Spleen (tissue), 11 donors: Measurements from ENCODE around the gene NUB1. TPM values are rescaled to one million over a fixed set of nuclear protein-coding genes. Genes with fewer than 3 reads are reported as not detected.

Source experiments
- DNase-seq: peaks from one replicate; pipeline ENCODE4 v3.0.0-alpha.2; 2020
- H3K27ac ChIP-seq, 8 donors: fragments of 200-600 bp; sonication (generic) in 7 of 8; 1 replicate in 4 of 8; 2 replicates in 4 of 8; pipeline versions ENCODE4 v1.5.0 to v1.8.0; 2016 to 2021; ENCODE audit warnings: inconsistent platforms in 4 of 8, mild to moderate bottlenecking in 4 of 8, moderate library complexity in 1 of 8
- H3K27me3 ChIP-seq, 7 donors: fragments of 200-600 bp; sonication (generic) in 6 of 7; replicated peaks in 1 of 7; 1 replicate in 4 of 7; 2 replicates in 3 of 7; pipeline versions ENCODE4 v1.5.0 to v1.8.0; 2016 to 2021; ENCODE audit warnings: inconsistent platforms in 3 of 7, mild to moderate bottlenecking in 1 of 7
- H3K36me3 ChIP-seq, 6 donors: fragments of 200-600 bp; sonication (generic) in 5 of 6; 1 replicate in 4 of 6; 2 replicates in 2 of 6; pipeline versions ENCODE4 v1.5.0 to v1.8.0; 2016 to 2021; ENCODE audit warnings: inconsistent platforms in 2 of 6
- H3K4me1 ChIP-seq, 6 donors: fragments of 200-600 bp; sonication (generic) in 5 of 6; 1 replicate in 3 of 6; 2 replicates in 3 of 6; pipeline versions ENCODE4 v1.5.0 to v1.8.0; 2016 to 2021; ENCODE audit warnings: inconsistent platforms in 3 of 6
- H3K4me3 ChIP-seq, 8 donors: fragments of 200-600 bp; sonication (generic) in 7 of 8; 1 replicate in 4 of 8; 2 replicates in 4 of 8; pipeline versions ENCODE4 v1.5.0 to v1.8.0; 2016 to 2021; ENCODE audit warnings: inconsistent platforms in 4 of 8, mild to moderate bottlenecking in 4 of 8, moderate library complexity in 2 of 8
- H3K9me3 ChIP-seq, 8 donors: fragments of 200-600 bp; sonication (generic) in 7 of 8; 1 replicate in 4 of 8; 2 replicates in 4 of 8; pipeline versions ENCODE4 v1.5.0 to v1.8.0; 2016 to 2021; ENCODE audit warnings: inconsistent platforms in 4 of 8
- POLR2A ChIP-seq, 3 donors: fragments of 450-650 bp; IDR thresholded peaks; one replicate each; pipeline ENCODE4 v1.5.1; 2017; ENCODE audit warnings: antibody characterized with exemption in 3 of 3, mild to moderate bottlenecking in 1 of 3
- POLR2AphosphoS5 ChIP-seq, 3 donors: sonication (generic); formaldehyde crosslinking; IDR thresholded peaks; one replicate each; pipeline ENCODE4 v1.5.1; 2017; ENCODE audit warnings: antibody characterized with exemption in 3 of 3
- WGBS, 5 donors: extraction: QIAGEN DNeasy Blood & Tissue Kit in 3 of 5; methylation state at CpG; one replicate each; pipeline versions ENCODE4 v1.1.5 to v1.1.7; 2013 to 2018; 5-methylcytosine and 5-hydroxymethylcytosine counted together
- intact Hi-C: fragments of 100-400 bp; cut with DNase I; formaldehyde crosslinking; loops from one replicate; pipeline ENCODE4 v1.15.0; 2023; ENCODE audit warnings: low total_unique reads
- polyA plus RNA-seq, 3 donors: library from polyadenylated mRNA; stranded (reverse); fragments of 200-250 nt; gene quantifications; one replicate each; pipeline ENCODE4 v1.2.1, GENCODE V29; 2013
- total RNA-seq, 7 donors: library from RNA; depleted of rRNA in 3 of 7; stranded (reverse); fragments of >200 nt in 3 of 7; fragmentation: NEBNext Ultra II Directional in 4 of 7; extraction: Animal tissue kit (Norgen Biotek cat#: 25700) in 4 of 7; gene quantifications; one replicate each; pipeline versions ENCODE4 v1.1.0 to v1.2.1, GENCODE V29; 2016 to 2021
- TF ChIP-seq, protein P1 (sequence below), 11 experiments: fragments of 200-600 bp in 7 of 11; fragments of 450-650 bp in 4 of 11; sonication (generic) in 4 of 11; IDR thresholded peaks in 8 of 11; conservative IDR thresholded peaks in 3 of 11; 1 replicate in 7 of 11; 2 replicates in 4 of 11; pipeline versions ENCODE4 v1.4.0 to v1.8.0; 2016 to 2021; ENCODE audit warnings: antibody characterized with exemption in 11 of 11, inconsistent platforms in 4 of 11, mild to moderate bottlenecking in 1 of 11
- donor health status: healthy with polysubstance abuse.
- donor health status: DM: no; HTN: no; CAD: no; lungs with moderate emphysema.
- donor health status: DM: no; HTN: no; CAD: no.
- donor health status: Bipolar disorder and iron deficiency.
- donor health status: healthy.
- donor health status: DM: no; HTN: no; CAD: no.
- donor health status: DM: yes; HTN: yes; CAD: no.

The NUB1 gene
- total and polyA plus RNA-seq, 10 donors = 25.2 to 80.9 (median 64.5) TPM

GRCh38 chr7:151316896-151317295, 24.7 kb upstream of the NUB1 start:
- peaks cover 0 to 37% (median 32%) of the 10 kb centered on the region in 8 donors for H3K9me3 ChIP-seq
- DNase-seq = no peak
- H3K4me1 ChIP-seq = peaks cover 0 to 19% (median 9%) of the 10 kb centered on the region in 6 donors
- H3K27ac ChIP-seq = no peak overlapping the region
- WGBS, 5 donors = 72 to 83% (median 78%) methylated on average over 11 of the region's 11 CpGs
- intact Hi-C loops = loop anchor here (5.0 kb wide), 2 partner anchors 35 to 130 kb away; no protein-coding TSS in a partner anchor
- H3K27me3 ChIP-seq = no peaks in the 10 kb centered on the region
- TF ChIP-seq, protein P1, sequence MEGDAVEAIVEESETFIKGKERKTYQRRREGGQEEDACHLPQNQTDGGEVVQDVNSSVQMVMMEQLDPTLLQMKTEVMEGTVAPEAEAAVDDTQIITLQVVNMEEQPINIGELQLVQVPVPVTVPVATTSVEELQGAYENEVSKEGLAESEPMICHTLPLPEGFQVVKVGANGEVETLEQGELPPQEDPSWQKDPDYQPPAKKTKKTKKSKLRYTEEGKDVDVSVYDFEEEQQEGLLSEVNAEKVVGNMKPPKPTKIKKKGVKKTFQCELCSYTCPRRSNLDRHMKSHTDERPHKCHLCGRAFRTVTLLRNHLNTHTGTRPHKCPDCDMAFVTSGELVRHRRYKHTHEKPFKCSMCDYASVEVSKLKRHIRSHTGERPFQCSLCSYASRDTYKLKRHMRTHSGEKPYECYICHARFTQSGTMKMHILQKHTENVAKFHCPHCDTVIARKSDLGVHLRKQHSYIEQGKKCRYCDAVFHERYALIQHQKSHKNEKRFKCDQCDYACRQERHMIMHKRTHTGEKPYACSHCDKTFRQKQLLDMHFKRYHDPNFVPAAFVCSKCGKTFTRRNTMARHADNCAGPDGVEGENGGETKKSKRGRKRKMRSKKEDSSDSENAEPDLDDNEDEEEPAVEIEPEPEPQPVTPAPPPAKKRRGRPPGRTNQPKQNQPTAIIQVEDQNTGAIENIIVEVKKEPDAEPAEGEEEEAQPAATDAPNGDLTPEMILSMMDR (IDR thresholded peaks at IDR 0.05 in 8 of 11, conservative IDR thresholded peaks at IDR 0.05 in 3 of 11) = no peak
- TF ChIP-seq POLR2AphosphoS5 (IDR thresholded peaks at IDR 0.05) (no peak), POLR2A (IDR thresholded peaks at IDR 0.05) (no peak)
- no peak overlapping the region for H3K4me3 ChIP-seq
- H3K36me3 ChIP-seq = no peaks in the 10 kb centered on the region

DNA sequence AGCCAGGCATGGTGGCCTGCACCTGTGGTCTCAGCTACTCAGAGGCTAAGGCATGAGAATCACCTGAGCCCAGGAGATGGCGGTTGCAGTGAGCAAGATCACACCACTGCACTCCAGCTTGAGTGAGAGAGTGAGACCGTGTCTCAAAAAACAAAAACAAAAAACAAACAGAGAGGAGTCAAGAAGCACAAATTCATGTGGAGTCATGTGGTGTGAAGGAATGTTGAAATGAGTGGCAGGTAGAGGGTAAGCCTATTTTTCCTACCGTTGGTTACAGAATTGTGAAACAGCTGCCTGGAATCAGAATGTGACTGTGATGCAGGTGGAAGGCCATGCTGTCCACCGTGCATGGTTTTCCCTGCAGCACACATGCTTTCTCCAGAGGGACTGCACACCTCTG, 23.7 kb upstream of the NUB1 start:
- Histone ChIP-seq H3K4me3 (no peak overlapping the region), H3K36me3 (no peaks in the 10 kb centered on the region), H3K4me1 (peaks cover 0 to 19% (median 9%) of the 10 kb centered on the region in 6 donors), H3K27ac (no peak overlapping the region), H3K9me3 (peaks cover 0 to 38% (median 32%) of the 10 kb centered on the region in 8 donors), H3K27me3 (no peaks in the 10 kb centered on the region)
- TF ChIP-seq POLR2AphosphoS5 (IDR thresholded peaks at IDR 0.05) (no peak), POLR2A (IDR thresholded peaks at IDR 0.05) (no peak)
- TF ChIP-seq, protein P1 (IDR thresholded peaks at IDR 0.05 in 8 of 11, conservative IDR thresholded peaks at IDR 0.05 in 3 of 11) = no peak
- DNase-seq = no peak
- intact Hi-C loops = loop anchor here (5.0 kb wide), 2 partner anchors 34 to 129 kb away; no protein-coding TSS in a partner anchor
- WGBS, 5 donors = 69 to 81% (median 75%) methylated on average over 4 of the region's 4 CpGs

DNA sequence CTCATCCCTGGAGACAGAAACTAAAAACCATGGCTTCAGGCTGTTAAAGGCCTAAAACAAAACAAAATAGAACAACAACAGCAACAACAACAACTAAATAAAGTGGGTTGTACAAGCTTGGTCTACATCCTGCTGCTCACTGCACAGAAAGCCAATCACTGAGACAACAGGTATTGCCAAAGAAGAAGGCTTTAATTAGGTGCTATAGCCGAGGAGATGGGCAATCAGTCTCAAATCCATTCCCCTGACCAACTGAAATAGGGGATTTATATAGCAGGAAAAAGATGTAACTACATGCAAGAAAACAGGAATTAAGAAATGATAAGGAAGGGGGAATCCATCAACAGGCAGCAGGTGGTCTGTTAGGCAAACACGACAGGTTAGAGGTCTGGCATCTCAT, 22.4 kb upstream of the NUB1 start:
- intact Hi-C loops = loop anchor here (5.0 kb wide), 2 partner anchors 33 to 128 kb away; no protein-coding TSS in a partner anchor
- no peak overlapping the region for H3K27ac ChIP-seq
- WGBS, 5 donors = 60 to 86% (median 79%) methylated on average over 2 of the region's 2 CpGs

GRCh38 chr7:151320263-151320845, 21.3 kb upstream of the NUB1 start:
- Histone ChIP-seq H3K27ac (no peak overlapping the region), H3K4me1 (peaks cover 0 to 4% (median under 1%) of the 10 kb centered on the region in 6 donors), H3K4me3 (no peak overlapping the region), H3K9me3 (peaks cover 0 to 38% (median 32%) of the 10 kb centered on the region in 8 donors), H3K27me3 (no peaks in the 10 kb centered on the region), H3K36me3 (no peaks in the 10 kb centered on the region)
- 79 to 92% (median 90%) methylated on average over 1 to 5 of the region's 5 CpGs for WGBS, 5 donors
- no peak for TF ChIP-seq POLR2AphosphoS5 (IDR thresholded peaks at IDR 0.05)
- TF ChIP-seq, protein P1 (IDR thresholded peaks at IDR 0.05 in 8 of 11, conservative IDR thresholded peaks at IDR 0.05 in 3 of 11) = no peak
- TF ChIP-seq POLR2A (IDR thresholded peaks at IDR 0.05) = no peak
- no peak for DNase-seq
- intact Hi-C loops = no loop called here

More for the DNA sequence above, 22.4 kb upstream of the NUB1 start:
- Histone ChIP-seq H3K27me3 (no peaks in the 10 kb centered on the region), H3K4me1 (peaks cover 0 to 16% (median 9%) of the 10 kb centered on the region in 6 donors), H3K9me3 (peaks cover 0 to 38% (median 32%) of the 10 kb centered on the region in 8 donors), H3K4me3 (no peak overlapping the region), H3K36me3 (no peaks in the 10 kb centered on the region)
- no peak for TF ChIP-seq POLR2A (IDR thresholded peaks at IDR 0.05)
- TF ChIP-seq, protein P1 (IDR thresholded peaks at IDR 0.05 in 8 of 11, conservative IDR thresholded peaks at IDR 0.05 in 3 of 11) = no peak
- TF ChIP-seq POLR2AphosphoS5 (IDR thresholded peaks at IDR 0.05) = no peak
- no peak for DNase-seq
